Measurements from ENCODE around the gene DCC. TPM values are rescaled to one million over a fixed set of nuclear protein-coding genes. Genes with fewer than 3 reads are reported as not detected.

The DCC gene
- total RNA-seq, 1 experiment from 2014 or later = 0.39 TPM

GRCh38 chr18:52325997-52326396 is 14.0 kb upstream of the DCC start:
- Histone ChIP-seq H3K4me1 (no peaks in the 10 kb centered on the region), H3K36me3 (ENCODE audit: control insufficient read depth, insufficient read depth, low read length) (no peaks in the 10 kb centered on the region), H3K9me3 (no peaks in the 10 kb centered on the region), H3K27me3 (replicated peaks; ENCODE audit: control insufficient read depth, insufficient read depth, low read length) (no peaks in the 10 kb centered on the region), H3K4me3 (ENCODE audit: low read depth, low read length) (no peak overlapping the region)
- intact Hi-C loops (cut with micrococcal nuclease; ENCODE audit: unreplicated experiment) = no loop called here
- TF ChIP-seq CTCF (IDR thresholded peaks at IDR 0.05; ENCODE audit: insufficient read depth in 1 of 2, low read depth in 1 of 2, low read length in 1 of 2, severe bottlenecking in 1 of 2, unreplicated experiment in 1 of 2) = no peak
- H3K4me3 Mint-ChIP-seq (ENCODE audit: unreplicated experiment) = no peak overlapping the region
- H3K27me3 Mint-ChIP-seq (ENCODE audit: insufficient read depth, unreplicated experiment) = no peaks in the 10 kb centered on the region
- no peak for DNase-seq
- ChIA-PET POLR2A (no interaction called here), CTCF (no interaction called here)
- H3K4me1 Mint-ChIP-seq (ENCODE audit: low read depth, unreplicated experiment) = no peaks in the 10 kb centered on the region
- H3K36me3 Mint-ChIP-seq (ENCODE audit: insufficient read depth, unreplicated experiment) = no peaks in the 10 kb centered on the region
- no TSS peak for BruUV-seq (replicated peaks)
- no peak overlapping the region for H3K27ac Mint-ChIP-seq (ENCODE audit: unreplicated experiment)
- no peaks in the 10 kb centered on the region for H3K9me3 Mint-ChIP-seq (ENCODE audit: unreplicated experiment)

- intact Hi-C loops (cut with micrococcal nuclease; ENCODE audit: unreplicated experiment) = no loop called here
- H3K27me3 ChIP-seq (replicated peaks; ENCODE audit: control insufficient read depth, insufficient read depth, low read length) = no peaks in the 10 kb centered on the region
- no peaks in the 10 kb centered on the region for H3K4me1 ChIP-seq
- POLR2A ChIA-PET = no interaction called here
- no TSS peak for BruUV-seq (replicated peaks)
- DNase-seq = no peak
- CTCF ChIA-PET = no interaction called here
- Mint-ChIP-seq H3K9me3 (ENCODE audit: unreplicated experiment) (no peaks in the 10 kb centered on the region), H3K4me1 (ENCODE audit: low read depth, unreplicated experiment) (no peaks in the 10 kb centered on the region), H3K36me3 (ENCODE audit: insufficient read depth, unreplicated experiment) (no peaks in the 10 kb centered on the region), H3K27me3 (ENCODE audit: insufficient read depth, unreplicated experiment) (no peaks in the 10 kb centered on the region), H3K27ac (ENCODE audit: unreplicated experiment) (no peak overlapping the region), H3K4me3 (ENCODE audit: unreplicated experiment) (no peak overlapping the region)
- no peaks in the 10 kb centered on the region for H3K36me3 ChIP-seq (ENCODE audit: control insufficient read depth, insufficient read depth, low read length)
- no peaks in the 10 kb centered on the region for H3K9me3 ChIP-seq
- no peak overlapping the region for H3K4me3 ChIP-seq (ENCODE audit: low read depth, low read length)
- no peak for TF ChIP-seq CTCF (IDR thresholded peaks at IDR 0.05; ENCODE audit: insufficient read depth in 1 of 2, low read depth in 1 of 2, low read length in 1 of 2, severe bottlenecking in 1 of 2, unreplicated experiment in 1 of 2)
Measured at GRCh38 chr18:52333860-52334259, 6.1 kb upstream of the DCC start.

GRCh38 chr18:52334307-52334706 is 5.7 kb upstream of the DCC start:
- H3K9me3 Mint-ChIP-seq (ENCODE audit: unreplicated experiment) = no peaks in the 10 kb centered on the region
- DNase-seq = no peak
- Histone ChIP-seq H3K4me3 (ENCODE audit: low read depth, low read length) (no peak overlapping the region), H3K36me3 (ENCODE audit: control insufficient read depth, insufficient read depth, low read length) (no peaks in the 10 kb centered on the region), H3K9me3 (no peaks in the 10 kb centered on the region), H3K27me3 (replicated peaks; ENCODE audit: control insufficient read depth, insufficient read depth, low read length) (no peaks in the 10 kb centered on the region), H3K4me1 (no peaks in the 10 kb centered on the region)
- no peaks in the 10 kb centered on the region for H3K27me3 Mint-ChIP-seq (ENCODE audit: insufficient read depth, unreplicated experiment)
- no TSS peak for BruUV-seq (replicated peaks)
- H3K36me3 Mint-ChIP-seq (ENCODE audit: insufficient read depth, unreplicated experiment) = no peaks in the 10 kb centered on the region
- H3K4me3 Mint-ChIP-seq (ENCODE audit: unreplicated experiment) = no peak overlapping the region
- H3K27ac Mint-ChIP-seq (ENCODE audit: unreplicated experiment) = no peak overlapping the region
- TF ChIP-seq CTCF (IDR thresholded peaks at IDR 0.05; ENCODE audit: insufficient read depth in 1 of 2, low read depth in 1 of 2, low read length in 1 of 2, severe bottlenecking in 1 of 2, unreplicated experiment in 1 of 2) = no peak
- intact Hi-C loops (cut with micrococcal nuclease; ENCODE audit: unreplicated experiment) = no loop called here
- ChIA-PET POLR2A (no interaction called here), CTCF (no interaction called here)
- no peaks in the 10 kb centered on the region for H3K4me1 Mint-ChIP-seq (ENCODE audit: low read depth, unreplicated experiment)

Measured in Caco-2 (cell line).